HG02798 (cell line): Measurements from ENCODE around the gene RABGAP1L.
A peak's percentile ranks its signal among the peaks of the same experiment; 100 is the strongest.
"Not testable (repeated sequence)": the region's sequence is repeated elsewhere in the genome, so short reads cannot be mapped to it uniquely, and the experiment has no call there.

Source experiments
- ATAC-seq: cut with Tn5 transposase; IDR thresholded peaks from one replicate; pipeline ENCODE4 v1.9.1; 2021; ENCODE audit warnings: mild to moderate bottlenecking; ENCODE audit not compliant: unreplicated experiment, poor library complexity

Gene RABGAP1L

DNA sequence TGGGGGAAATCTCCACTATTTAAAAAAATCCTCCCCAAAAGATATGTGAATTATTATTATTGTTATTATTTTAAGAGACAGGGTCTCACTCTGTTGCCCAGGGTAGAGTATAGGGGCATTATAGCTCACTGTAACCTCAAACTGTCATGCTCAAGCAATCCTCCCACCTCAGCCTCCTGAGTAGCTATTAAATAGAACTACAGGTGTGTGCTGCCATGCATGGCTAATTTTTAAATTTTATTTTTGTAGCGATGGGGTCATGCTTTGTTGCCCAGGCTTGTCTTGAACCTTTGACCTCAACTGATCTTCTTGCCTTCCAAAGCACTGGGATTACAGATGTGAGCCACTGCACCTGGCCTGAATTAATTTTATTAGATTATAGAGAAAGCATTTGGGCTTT is 116.8 kb downstream of the RABGAP1L start:
- ATAC-seq = peak; percentile 47

DNA sequence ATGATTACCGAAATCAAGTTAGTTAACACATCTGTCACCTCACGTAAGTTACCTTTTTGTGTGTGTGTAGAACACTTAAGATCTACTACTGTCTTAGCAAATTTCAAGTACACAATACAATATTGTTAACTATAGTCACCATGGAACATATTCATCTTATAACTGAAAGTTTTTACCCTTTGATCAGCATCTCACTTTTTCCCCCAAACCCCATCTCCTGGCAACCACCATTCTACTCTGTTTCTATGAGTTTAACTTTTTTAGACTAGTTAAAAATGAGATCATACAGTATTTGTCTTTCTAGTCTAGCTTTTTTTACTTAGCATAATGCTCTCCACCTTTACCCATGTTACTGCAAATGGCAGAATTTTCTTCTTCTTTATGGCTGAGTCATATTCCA is 124.7 kb downstream of the RABGAP1L start:
- no peak for ATAC-seq

DNA sequence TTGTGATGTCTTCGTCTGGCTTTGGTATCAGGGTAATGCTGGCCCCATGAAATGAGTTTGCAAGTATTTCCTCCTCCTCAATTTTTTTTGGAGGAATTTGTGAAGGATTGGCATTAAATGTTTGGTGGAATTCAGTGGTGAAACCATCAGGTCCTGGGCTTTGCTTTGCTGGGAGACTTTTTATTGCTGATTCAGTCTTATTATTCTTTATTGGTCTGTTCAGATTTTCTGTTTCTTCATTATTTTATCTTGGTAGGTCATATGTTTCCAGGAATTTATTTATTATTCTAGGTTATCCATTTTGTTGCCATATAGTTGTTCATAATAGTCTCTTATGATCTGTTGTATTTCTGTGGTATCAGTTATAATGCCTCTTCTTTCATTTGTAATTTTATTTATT is 126.7 kb downstream of the RABGAP1L start:
- ATAC-seq = no peak

DNA sequence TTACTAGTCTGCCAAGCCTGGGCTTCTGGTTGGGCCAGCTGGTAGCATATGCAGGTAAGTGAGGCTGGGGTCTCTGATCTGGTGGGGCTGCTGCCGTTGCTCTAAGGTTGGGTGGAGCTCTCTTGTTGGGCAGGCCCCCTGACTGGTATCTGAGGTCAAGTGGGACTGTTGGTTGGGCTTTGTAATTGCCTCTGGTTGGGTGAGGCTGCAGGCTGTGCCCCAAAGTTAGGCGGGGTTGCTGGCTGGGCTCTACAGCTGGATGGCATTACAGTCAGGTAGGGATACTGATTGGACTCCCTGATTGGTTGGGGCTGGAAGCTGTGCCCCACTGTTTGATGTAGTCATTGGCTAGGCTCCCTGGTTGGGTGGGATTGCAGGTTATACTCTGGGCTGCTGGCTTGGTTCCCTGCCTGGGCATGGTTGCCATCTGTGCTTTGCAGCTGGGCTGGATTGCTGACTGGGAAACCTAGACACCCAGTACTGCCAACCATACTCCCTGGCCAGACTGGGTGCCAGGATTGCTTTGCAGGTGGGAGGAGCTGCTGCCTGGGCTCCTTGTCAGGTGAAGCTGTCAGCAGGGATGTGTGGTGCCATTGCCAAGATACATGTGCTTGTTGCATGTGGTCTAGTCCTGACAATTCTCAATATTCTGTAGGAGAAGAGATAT is 130.5 kb downstream of the RABGAP1L start:
- no peak for ATAC-seq

DNA sequence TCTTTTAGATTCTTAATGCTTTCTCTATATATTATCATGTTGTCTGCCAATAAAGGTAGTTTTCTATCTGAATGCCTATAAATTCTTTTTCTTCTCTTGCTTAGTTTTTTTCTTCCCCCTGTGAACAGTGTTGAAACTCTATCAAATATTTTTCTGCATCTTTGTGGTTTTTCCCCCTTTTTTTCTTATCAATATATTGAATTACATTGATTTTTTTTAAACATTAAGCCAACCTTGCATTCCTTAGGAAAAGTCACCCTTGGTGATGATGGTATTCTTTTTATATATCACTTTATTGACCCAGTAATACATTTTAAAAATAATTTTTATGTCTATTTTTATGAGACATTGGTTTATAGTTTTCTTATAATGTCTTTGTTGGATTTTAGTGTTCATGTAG is 131.7 kb downstream of the RABGAP1L start:
- no peak for ATAC-seq

DNA sequence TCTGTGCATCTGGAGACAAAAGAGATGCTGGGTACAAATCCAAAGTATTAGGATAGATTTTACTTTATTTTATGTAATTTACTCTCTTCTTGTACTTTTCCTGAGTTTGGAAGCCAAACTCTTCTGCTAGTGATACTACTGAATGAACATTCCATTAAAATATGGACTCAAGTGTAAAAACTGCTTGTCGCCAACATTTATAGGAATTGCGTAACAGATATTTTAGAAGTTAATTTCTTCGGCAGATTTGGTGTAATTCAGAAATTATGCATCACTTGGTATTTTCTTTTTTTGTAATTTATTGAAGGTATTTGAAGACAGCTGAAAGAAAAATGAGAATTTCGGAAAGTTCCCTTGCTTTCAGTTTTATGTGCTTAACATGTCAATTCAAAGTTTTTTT is 137.0 kb downstream of the RABGAP1L start:
- ATAC-seq = no peak

DNA sequence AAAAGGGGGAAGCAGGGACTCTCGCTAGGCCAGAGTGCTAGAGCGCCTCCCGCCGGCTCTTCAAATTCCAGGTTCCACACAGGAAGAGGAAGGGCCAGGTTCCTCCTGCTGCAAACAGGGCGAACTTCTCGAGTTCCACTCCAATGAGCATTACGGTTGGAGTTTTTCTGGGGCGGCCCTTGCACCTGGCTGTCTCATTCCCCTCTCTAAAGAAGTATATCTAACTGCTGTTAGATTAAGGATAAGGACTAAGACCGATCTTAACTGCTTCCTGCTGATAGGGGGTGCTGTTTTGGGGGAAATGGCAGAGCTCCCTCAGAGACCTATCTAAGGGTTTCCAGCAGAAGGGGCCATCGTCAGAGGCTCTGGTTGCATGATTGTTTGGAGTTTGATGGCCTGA is 138.0 kb downstream of the RABGAP1L start:
- ATAC-seq = no peak

DNA sequence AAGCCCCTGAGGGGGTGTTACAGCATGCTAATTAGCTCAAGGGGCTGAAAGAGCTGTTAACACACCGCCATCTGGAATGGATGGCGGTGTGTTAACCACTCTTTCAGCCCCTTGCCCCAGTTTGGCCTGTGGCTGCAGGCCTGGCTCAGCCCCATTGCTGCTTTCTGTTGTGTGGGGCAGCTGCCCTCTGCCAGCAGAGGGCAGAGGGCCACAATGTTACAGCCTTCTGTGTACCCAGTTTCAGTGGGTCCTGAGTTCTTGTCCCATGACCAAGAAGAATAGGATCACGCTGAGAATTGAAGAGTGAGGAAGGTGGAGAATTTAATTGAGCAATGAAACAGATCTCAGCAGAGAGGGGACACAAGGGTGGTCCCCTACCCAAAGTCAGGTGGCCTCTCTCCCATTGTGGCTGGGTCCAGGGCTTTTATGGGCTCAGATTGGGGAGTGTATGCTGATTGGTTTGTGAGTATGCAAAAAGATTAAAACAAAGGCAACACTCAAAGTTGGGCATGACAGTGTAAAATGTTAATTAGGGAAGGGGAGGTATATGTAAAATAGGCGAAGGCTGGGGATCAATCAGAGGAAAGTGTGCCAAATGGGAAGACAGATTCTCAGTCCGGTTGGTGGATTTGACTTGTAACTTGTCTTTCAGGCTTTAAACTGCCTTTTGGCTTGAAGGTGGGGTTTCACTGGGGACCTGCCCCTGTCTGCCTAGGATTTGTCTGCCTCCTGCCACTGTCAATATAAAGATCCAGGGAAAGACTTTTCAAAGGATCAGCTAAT is 142.2 kb downstream of the RABGAP1L start:
- ATAC-seq = no peak

DNA sequence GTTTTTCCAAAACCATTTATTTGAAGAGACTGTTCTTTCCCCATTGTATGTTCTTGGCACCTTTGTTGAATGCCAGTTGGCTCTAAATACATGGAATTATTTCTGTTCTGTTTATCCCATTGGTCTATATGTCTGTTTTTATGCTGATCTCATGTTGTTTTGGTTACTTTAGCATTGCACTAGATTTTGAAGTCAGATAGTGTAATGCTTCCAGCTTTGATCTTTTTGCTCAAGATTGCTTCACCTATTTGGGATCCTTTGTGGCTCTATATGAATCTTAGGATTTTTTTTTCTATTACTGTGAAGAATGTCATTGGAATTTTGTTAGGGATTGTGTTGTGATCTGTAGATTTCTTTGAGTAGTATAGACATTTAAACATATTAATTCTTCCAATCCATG is 149.3 kb downstream of the RABGAP1L start:
- ATAC-seq = no peak

DNA sequence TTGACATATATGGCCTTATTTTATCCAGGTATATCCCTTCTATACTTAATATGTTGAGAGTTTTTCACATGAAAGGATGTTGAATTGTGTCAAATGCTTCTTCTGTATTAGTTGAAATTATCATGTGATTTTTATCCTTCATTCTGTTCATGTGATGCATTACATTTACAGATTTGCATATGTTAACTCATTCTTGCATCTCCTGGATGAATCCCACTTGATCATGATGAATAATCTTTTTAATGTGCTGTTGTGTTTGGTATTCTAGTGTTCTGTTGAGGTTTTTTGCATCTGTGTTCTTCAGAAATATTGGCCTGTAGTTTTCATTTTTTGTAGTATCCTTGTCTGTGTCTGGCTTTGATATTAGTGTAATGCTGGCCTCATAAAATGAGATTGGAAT is 150.2 kb downstream of the RABGAP1L start:
- no peak for ATAC-seq

DNA sequence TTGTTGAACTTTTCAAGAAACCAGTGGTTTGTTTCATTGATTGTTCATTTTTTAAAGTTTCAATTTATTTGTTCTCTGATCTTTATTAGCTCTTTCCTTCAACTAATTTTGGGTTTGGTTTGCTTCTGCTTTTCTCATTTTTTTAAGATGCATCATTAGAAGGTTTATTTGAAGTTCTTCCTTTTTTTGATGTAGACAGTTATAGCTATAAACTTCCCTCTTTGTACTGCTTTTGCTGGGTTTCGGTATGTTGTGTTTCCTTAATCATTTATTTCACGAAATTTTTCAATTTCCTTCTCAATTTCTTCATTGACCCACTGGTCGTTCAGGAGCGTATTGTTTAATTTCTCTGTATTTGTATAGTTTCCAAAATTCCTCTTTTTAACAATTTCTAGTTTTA is 155.1 kb downstream of the RABGAP1L start:
- no peak for ATAC-seq

DNA sequence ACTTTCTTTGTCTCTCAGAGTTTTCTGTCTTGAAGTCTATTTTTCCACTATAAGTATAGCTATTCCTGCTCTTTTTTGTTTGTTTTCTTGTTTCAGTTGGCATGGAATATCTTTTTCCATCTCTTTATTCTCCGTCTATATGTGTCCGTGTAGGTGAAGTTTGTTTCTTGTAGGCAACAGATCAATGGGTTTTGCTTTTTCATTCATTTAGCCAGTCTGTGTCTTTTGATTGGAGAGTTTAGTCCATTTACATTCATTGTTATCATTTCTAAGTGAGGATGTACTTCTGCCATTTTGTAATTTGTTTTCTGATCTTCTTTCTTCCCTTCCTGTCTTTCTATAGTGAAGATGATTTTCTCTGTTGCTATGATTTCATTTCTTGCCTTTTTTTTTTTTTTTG is 155.9 kb downstream of the RABGAP1L start:
- no peak for ATAC-seq

DNA sequence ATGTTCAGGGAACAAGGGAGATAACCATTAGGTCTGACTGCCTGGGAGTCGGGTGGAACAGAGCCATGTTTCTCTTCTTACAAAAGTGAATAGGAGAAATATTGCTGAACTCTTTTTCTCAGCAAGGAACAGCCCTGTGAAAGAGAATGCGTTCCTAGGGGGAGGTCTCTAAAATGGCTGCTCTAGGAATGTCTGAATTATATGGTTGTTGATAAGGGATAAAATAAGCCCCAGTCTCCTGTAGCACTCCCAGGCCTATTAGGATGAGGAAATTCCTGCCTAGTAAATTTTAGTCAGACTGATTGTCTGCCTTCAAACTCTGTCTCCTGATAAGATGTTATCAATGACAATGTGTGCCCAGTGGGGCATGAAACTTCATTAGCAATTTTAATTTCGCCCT is 161.6 kb downstream of the RABGAP1L start:
- ATAC-seq = not testable (repeated sequence)

DNA sequence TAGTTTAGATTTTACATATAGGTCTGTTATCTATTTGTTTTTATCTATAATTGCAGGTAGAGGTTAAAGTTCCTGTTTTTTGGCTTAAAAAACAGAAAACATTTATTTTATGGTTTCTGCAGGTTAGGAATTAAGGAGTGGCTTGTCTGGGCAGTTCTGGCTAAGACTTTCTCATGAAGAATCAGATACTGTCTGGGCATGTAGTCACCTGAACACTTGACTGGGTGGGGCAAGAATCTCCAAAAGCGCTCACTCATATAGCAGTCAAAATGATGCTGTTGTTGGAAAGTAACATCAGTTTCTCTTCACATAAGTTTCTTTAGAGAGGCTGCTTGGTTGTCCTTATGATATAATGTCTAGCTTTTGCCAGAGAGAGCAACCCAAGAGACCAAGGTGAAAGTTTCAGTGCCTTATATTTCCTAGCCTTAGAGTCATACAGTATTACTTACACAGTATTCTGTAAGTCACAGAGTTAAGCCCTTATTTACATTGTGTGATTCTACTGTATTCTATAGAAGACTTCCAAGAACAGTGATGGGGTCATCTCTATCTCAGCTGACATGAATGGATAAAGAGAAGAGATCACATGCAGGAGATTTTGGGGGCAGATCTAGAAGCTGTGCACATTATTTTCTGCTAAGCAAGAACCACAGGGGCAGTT is 163.0 kb downstream of the RABGAP1L start:
- no peak for ATAC-seq

DNA sequence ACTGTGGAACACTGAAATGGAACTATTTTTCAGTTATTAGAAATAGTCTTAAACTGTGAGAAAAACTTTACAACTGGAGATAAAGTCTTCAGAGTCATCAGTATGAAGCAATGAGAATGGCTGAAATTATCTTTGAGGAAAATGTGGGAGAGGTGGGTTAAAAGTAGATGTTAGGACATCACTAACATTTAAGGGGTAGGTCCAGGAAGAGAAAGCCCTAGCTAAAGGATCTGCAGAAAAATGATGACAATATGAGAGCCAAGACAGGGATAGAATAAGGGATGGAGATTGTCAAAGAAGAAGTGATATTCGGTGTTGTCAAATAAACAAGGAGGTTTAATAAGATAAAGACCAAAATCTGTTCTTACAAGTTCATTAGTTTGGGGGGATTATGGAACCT is 165.2 kb downstream of the RABGAP1L start:
- no peak for ATAC-seq

DNA sequence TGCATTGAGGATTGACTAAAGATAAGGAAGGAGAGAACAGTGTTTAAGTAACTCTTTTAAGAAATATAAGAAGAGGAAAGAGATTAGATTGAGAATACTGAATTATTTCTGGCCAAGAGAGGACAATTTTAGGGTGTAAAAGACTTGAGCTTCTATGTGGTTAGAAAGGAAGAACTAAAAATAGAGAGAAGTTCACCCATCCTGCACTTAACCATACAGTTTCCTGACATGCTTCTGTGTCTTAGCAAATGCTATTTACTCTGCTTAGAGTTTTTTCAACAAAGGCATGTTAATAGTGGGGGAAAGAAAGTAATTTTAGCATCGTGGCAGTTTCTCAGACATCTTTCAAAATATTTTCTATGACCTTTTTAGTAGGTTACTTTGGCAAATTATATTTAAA is 165.6 kb downstream of the RABGAP1L start:
- ATAC-seq = no peak

DNA sequence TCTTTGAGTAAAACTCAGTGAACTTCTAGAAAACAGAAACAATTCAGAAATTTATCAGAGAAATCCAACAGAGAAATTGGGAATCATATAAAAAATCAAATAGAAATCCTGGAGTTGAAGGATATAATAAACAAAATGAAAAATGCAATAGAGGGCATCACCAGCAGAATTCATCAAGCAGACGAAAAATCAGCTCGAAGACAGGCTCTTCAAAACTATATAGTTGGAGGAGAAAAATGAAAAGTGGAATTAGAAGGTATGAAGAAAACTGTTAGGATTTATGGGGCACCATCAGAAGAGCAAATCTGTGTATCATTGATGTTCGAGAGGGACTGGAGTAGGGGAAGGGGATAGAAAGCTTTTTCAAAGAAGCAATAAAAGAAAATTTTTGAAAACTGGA is 167.0 kb downstream of the RABGAP1L start:
- ATAC-seq = no peak

DNA sequence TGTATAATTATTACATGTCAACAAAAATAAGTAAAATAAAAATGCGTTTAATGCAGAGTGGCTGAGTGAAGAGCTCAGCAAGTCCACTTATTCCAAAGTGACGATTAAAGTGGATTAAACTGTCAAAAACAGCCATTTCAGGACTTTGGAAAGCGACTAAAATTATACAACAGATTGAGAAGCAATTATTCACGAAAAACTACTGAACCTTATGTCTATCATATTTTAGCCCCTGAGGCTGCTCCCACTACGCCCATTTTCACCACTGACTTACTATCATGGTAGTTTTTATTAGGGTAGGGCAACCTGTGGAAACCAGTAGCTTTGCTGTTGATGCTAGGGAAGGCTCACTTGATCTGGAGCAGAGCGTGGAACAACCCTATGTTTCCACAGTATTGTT is 174.1 kb downstream of the RABGAP1L start:
- ATAC-seq = no peak

DNA sequence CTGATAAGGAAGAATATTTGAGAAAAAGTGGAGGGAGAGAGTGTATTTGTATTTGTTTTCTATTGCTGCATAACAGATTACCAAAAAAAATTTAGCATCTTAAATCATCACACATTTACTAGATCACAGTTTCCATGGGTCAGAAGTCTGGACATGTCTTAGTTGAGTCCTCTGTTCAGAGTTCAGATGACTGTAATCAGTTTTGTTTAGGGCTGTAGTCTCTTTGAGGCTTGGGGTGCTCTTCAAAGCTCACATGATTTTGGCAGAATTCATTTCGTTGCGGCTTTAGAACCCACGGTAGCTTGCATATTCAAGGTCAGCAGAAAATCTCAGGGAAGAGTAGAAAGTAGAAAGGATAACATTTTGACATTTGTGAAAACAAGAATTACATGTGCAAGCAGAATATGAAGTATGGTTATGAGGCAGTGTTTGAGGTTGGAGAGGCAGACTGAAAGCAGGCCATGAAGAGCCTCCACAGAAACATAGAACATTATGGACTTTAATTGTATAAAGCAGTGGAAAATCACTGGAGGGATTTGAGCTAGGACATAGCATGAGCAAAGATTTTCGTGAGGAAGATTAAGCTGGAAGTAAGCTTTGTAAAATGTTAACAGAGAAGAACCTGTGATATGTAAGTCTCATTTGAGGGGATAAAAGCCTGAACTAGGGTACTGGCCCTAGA is 177.8 kb downstream of the RABGAP1L start:
- ATAC-seq = no peak

DNA sequence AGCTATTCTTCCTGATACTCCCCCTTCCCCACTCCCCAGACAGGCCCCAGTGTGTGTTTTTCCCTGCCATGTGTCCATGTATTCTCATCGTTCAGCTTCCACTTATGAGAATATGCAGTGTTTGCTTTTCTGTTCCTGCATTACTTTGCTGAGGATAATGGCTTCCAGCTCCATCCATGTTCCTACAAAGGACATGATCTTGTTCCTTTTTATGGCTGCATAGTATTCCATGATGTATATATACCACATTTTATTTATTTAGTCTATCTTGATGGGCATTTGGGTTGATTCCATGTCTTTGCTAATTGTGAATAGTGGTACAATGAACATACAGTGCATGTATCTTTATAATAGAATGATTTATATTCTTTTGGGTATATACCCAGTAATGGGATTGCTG is 181.1 kb downstream of the RABGAP1L start:
- ATAC-seq = not testable (repeated sequence)

DNA sequence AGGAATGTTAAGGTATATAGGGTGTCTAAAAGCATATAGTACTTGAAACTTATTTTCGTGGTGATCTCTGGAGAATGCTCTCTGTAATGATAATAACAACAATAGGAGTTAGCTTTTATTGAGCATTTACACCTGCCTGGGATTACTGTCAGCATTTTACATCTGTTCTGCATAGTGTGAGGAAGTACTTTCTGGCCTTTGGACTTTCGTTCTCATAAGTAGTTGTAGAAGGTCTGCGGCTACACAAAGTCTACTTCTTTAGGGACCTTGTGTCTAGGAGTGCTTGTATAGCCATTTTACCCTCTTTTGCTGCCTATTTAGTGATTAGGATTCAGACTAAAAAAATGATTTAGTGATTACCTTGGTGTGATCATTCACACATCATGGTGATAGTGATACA is 184.8 kb downstream of the RABGAP1L start:
- peak; percentile 97 for ATAC-seq
